ENCODE results near the gene TSPAN14.

TSPAN14 gene

DNA sequence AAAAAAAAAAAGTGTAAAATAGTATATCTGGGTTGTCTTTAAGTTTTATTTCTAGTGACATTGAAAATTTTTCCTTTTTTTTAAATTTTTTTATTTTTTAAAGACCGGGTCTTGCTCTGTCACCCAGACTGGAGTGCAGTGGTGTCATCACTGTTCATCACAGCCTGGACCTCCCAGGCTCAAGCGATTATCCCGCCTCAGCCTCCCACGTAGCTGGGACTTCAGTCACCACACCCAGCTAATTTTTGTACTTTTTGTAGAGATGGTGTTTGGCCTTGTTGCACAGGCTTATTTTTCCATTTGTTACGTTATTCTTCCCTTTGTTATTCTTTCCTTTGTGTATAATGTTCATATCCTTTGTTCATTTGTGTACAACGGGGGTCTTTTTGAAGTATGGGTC is 30.1 kb downstream of the TSPAN14 start:
- in situ Hi-C loops (cut with MboI; ENCODE audit: low pct_unique_long_range_greater_than_20kb, low sequenced_read_pairs) = no loop called here
- no peak for DNase-seq

GRCh38 chr10:80484676-80485075 is 30.6 kb downstream of the TSPAN14 start:
- in situ Hi-C loops (cut with MboI; ENCODE audit: low pct_unique_long_range_greater_than_20kb, low sequenced_read_pairs) = no loop called here
- no peak for DNase-seq

DNA sequence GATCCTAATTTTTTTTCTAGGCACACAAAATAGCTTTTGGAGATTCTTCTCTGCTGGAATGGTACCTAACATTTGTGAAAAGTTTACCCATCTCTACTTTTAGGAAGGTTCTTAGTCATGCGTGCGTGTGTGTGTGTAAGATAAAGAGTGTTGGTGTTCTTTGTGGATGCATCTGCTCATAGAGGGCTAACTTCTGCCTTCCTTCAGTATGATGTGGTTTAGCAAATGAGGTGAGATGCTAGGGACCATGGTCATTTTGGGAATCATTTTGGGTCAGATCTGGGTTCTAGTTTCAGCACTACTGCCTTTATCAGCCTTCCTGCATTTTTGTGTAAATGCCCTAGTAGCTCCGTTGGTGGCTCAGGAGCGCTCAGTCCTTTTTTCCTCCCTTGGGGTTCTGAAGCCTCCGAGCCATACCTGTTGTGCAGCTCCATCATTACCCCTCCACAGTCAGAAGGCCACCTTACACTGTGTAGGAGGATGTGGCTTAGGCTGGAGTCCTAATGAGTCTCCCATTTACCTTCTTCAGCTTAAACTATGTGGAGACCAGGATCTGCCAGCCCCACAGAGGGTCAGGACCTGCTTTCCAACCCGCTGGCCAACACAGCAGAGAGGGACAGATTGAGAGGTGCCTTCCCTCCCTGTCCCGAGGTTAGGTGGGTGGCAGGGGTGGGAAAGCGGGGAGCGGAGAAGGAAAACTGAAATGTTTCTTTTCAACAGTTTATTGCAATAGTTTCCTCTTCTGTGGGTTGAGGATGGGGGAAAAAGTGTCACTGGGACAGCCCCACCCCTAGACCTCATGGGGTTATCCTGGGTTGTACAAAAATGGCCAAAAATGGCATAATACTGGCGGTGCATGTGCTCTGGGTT is 31.2 kb downstream of the TSPAN14 start:
- DNase-seq = no peak
- in situ Hi-C loops (cut with MboI; ENCODE audit: low pct_unique_long_range_greater_than_20kb, low sequenced_read_pairs) = no loop called here

GRCh38 chr10:80485946-80486764 is 32.0 kb downstream of the TSPAN14 start:
- DNase-seq = peak; percentile 74
- in situ Hi-C loops (cut with MboI; ENCODE audit: low pct_unique_long_range_greater_than_20kb, low sequenced_read_pairs) = no loop called here

GRCh38 chr10:80486785-80487420 is 32.8 kb downstream of the TSPAN14 start:
- no peak for DNase-seq
- in situ Hi-C loops (cut with MboI; ENCODE audit: low pct_unique_long_range_greater_than_20kb, low sequenced_read_pairs) = no loop called here

DNA sequence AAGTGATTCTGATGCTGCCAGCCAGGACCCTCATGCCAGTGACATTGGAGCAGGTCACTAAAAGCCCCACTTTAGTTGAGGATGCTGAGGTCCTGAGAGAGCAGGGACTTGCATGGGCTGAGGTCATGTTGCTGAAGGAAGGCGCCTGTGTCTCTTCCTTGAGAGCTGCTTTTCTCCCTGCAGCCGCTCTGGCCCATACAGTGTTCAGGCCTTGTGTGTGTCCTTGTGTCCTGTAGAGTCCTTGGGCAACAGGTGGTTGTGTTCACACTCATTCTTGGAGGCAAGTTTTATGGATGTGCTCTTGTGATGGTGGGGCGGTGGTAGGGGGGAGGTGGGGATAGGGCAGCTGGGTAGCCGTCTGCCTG is 33.3 kb downstream of the TSPAN14 start:
- in situ Hi-C loops (cut with MboI; ENCODE audit: low pct_unique_long_range_greater_than_20kb, low sequenced_read_pairs) = no loop called here
- DNase-seq = no peak

GRCh38 chr10:80487791-80488538 is 33.9 kb downstream of the TSPAN14 start:
- in situ Hi-C loops (cut with MboI; ENCODE audit: low pct_unique_long_range_greater_than_20kb, low sequenced_read_pairs) = no loop called here
- peak; percentile 72 for DNase-seq

DNA sequence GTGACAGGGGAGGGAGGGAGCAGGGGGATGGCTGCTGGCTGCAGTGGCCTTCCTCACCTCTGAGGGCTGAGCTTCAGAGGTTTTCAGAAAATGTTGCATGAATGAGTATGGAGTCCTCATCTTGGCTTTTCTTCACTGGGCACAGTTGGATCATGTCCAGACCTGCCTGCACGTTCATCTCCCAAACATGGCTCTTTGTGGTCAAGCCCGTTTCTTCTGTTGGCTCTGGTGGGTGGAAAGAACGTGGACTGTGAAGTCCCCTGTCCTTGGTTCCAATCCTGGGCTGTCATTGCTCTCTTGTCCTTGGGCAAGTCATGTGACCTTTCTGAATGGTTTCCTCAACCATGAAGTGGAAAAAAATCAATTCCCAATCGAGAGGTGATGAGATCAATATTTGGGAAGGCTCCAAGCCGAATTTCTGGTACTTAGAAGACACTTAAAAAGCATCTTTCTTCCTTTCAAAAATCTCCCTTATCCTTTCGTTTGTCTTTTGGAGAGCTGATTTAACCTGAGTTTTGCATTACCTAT is 34.5 kb downstream of the TSPAN14 start:
- no peak for DNase-seq
- in situ Hi-C loops (cut with MboI; ENCODE audit: low pct_unique_long_range_greater_than_20kb, low sequenced_read_pairs) = no loop called here

GRCh38 chr10:80489371-80490112 is 35.4 kb downstream of the TSPAN14 start:
- in situ Hi-C loops (cut with MboI; ENCODE audit: low pct_unique_long_range_greater_than_20kb, low sequenced_read_pairs) = no loop called here

DNA sequence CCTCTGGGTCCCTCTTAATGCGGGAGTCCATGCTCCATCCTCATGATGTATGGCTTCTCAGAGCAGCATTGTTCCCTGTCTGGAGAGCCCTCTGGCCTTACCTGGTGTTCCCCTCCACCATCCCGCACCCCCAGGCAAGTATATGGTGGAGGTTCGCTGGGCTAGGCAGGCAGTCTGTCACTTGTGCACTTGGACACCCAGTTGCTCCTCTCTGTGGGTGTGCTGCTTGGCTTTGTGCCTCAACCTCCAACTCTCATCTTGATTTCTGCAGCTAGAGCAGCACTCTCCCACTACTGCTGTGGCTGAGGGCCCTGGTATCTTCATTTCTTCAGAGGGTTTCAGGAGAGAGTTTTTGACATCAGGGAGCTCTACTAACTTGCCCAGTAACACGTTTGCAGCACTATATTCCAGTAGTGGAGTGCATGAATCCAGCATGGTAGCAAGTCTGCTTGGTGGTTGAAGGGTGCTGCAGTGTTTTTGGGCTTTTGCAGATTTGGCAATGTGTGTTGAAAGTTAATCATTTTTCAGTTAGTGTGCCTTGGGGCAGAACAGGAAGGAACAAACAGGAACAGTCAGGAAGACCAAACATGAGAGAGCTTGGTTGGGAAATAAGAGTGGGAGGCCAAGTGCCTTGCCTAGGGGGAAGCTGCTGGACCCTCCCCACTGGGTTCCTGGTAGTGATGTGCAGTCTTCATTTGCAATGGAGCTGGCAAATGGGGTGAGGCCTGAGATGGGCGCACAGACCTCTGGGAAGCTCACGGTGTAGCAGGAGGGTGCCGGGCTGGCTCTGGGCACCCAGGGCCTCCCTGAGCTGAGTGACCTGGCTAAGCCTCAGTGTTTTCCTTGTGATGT is 37.4 kb downstream of the TSPAN14 start:
- peak; percentile 70 for DNase-seq
- in situ Hi-C loops (cut with MboI; ENCODE audit: low pct_unique_long_range_greater_than_20kb, low sequenced_read_pairs) = no loop called here

More at GRCh38 chr10:80489371-80490112, 35.4 kb downstream of the TSPAN14 start:
- no peak for DNase-seq

DNA sequence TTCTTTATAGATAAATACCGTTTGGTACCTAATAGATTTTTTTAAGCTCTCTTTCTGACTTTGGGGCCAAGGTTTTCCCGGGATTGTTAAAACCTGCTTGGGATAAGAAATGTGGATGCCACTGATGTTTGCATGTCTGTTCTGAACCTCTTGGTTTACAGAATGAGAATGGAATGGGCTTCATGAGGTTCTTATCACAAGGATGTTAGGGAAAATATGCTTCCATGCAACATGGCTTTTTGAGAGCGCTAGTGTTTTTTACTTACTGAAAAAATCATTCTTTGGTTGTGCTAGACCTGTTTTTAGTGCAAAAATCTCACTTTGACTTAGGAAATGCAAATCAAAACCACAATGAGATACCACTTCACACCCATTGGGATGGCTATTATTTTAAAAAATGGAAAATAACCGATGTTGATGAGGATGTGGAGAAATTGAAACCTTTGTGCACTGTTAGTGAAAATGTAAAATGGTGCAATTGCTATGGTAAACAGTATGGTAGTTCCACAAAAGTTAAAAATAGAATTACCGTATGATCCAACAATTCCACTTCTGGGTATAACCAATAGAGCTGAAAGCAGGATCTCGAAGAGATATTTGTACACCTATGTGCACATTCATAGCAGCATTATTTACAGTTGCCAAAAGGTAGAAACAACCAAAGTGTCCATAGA is 38.9 kb downstream of the TSPAN14 start:
- in situ Hi-C loops (cut with MboI; ENCODE audit: low pct_unique_long_range_greater_than_20kb, low sequenced_read_pairs) = no loop called here

DNA sequence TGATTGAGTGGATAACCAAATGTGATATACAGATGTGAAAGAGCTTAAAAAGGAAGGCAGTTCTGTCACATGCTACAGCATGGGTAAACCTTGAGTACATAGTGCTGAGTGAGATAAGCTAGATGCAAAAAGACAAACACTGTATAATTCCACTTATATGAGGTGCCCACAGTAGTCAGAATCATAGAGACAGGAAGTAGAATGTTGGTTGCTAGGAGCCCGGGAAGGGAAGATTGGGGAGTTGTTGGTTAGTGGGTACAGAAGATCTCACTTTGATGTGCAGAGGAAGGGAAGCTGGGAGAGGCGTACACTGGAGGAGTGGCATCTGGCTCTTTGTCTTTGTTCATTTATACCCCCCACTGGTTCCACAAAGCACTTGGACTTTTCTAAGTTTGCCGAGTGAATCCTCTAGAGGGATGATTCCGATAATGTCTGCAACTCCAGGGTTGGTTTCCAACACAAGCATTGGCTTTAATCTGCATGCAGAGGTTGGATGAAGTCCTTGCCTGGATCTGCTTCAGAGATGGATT is 39.5 kb downstream of the TSPAN14 start:
- DNase-seq = peak; percentile 81
- in situ Hi-C loops (cut with MboI; ENCODE audit: low pct_unique_long_range_greater_than_20kb, low sequenced_read_pairs) = no loop called here

More for the DNA sequence above, 38.9 kb downstream of the TSPAN14 start:
- DNase-seq = no peak

DNA sequence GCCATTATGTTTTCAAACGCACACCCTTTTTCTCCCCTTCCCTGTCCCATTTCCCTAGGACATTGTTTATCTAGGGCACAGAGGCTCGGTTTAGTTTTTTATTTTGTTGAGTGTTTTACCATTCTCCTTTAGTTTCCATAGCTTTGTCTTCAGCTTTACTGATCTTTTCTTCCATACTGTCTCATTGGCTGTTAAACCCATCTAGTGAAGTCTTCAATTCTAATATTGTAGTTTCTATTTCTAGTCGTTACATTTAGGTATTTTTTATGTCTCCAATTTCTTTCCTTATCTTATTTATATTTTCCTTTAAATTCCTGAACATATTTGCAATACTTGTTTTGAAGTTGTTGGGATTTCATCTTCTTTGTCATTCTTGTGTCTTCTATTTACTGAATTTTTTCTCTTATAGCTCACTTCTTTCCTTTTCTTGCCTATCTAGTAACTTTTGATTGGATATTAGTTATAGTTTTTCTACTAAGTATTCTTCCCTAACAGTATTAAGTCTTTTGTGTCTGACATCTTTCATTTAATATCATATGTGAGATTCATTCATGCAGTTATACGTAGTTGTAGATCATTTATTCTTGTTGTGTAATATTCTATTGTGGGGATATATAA is 42.6 kb downstream of the TSPAN14 start:
- no peak for DNase-seq
- in situ Hi-C loops (cut with MboI; ENCODE audit: low pct_unique_long_range_greater_than_20kb, low sequenced_read_pairs) = no loop called here

- DNase-seq = no peak
- in situ Hi-C loops (cut with MboI; ENCODE audit: low pct_unique_long_range_greater_than_20kb, low sequenced_read_pairs) = no loop called here
These were observed 43.3 kb downstream of the TSPAN14 start for GRCh38 chr10:80497187-80498077.

GRCh38 chr10:80498078-80498832 is 44.1 kb downstream of the TSPAN14 start:
- in situ Hi-C loops (cut with MboI; ENCODE audit: low pct_unique_long_range_greater_than_20kb, low sequenced_read_pairs) = no loop called here
- DNase-seq = no peak

Data from KBM-7 (cell line).